ENCODE data around the gene HK1.

Gene HK1

DNA sequence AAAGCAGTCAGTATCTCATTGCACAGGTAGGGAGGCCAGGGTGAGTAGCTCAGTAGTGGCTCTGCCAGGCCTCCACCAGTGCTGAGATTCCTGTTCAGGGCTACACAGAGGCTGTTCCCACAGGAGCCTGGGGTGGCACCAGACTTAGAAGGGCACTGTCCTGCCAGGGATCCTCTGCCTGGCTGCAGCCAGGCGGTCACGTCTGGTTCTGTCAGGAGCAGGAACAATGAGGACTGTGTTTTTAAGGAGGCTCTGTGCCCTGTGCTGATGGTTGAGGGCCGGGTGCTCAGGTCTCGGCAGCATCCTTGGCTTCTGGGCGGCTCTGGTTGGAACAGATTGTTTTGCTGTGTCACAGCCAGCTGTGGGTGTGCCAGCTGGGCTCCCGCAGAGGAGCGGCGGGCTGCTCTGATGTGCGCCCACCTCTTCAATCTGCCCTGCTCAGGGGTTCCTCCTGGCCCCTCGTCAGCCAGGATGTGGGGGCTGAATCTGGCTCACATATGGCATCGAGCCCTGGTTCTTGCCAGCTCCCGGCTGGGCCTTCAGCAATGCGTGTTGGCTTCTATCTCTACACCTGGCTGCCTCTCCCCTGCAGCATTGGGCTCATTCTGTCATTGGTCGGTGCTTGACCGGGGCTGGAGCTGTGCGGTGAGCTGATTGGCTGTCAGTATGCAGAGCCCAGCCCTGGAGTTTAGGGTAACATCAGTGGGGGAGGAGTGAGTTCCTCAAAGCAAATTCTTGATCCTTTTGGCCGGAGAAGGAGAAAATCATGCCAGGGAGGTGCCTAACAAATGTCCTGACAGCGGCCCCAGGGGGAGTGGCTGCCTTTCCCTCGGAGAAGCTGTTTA lies 97.2 kb downstream of the HK1 start (continued):
- TF ChIP-seq CSRNP3 (CRISPR knock-in tag; IDR thresholded peaks at IDR 0.05) = no peak
- no peak for TF ChIP-seq OSR1 (CRISPR knock-in tag; IDR thresholded peaks at IDR 0.05)

- TF ChIP-seq ZNF8 (CRISPR knock-in tag; IDR thresholded peaks at IDR 0.05) (no peak), ZFP30 (CRISPR knock-in tag; IDR thresholded peaks at IDR 0.05) (no peak), CREB5 (CRISPR knock-in tag; IDR thresholded peaks at IDR 0.05; ENCODE audit: low read depth) (no peak), GLIS3 (CRISPR knock-in tag; IDR thresholded peaks at IDR 0.05) (no peak), TCF4 (CRISPR knock-in tag; IDR thresholded peaks at IDR 0.05; ENCODE audit: borderline replicate concordance) (no peak), ZNF70 (CRISPR knock-in tag; IDR thresholded peaks at IDR 0.05) (no peak)
- TF ChIP-seq, protein P1, sequence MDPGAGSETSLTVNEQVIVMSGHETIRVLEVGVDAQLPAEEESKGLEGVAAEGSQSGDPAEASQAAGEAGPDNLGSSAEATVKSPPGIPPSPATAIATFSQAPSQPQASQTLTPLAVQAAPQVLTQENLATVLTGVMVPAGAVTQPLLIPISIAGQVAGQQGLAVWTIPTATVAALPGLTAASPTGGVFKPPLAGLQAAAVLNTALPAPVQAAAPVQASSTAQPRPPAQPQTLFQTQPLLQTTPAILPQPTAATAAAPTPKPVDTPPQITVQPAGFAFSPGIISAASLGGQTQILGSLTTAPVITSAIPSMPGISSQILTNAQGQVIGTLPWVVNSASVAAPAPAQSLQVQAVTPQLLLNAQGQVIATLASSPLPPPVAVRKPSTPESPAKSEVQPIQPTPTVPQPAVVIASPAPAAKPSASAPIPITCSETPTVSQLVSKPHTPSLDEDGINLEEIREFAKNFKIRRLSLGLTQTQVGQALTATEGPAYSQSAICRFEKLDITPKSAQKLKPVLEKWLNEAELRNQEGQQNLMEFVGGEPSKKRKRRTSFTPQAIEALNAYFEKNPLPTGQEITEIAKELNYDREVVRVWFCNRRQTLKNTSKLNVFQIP (CRISPR knock-in tag; IDR thresholded peaks at IDR 0.05; ENCODE audit: borderline replicate concordance, low read depth) = no peak
- no peak for ATAC-seq
Observed at GRCh38 chr10:69376662-69377061, 98.4 kb downstream of the HK1 start.

DNA sequence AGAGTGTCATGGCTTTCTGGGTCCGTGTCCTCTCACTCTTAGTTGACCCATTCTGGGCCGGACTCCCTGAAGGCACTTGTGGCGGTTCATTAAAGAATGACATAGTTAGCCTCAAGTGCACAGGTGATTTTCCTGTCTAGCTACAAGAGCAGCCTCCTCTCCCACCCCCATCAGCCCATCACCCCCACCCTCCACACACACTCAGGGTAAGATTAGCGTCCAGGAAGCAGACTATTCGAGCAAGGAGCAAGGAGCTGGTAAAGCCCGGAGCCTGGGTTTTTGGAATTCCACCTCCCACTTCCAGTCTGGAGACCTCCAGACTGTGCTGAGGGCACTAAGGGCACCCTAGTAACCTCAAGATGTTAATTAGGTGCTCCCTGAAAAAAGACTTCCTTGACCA lies 98.9 kb downstream of the HK1 start:
- no peak for ATAC-seq
- TF ChIP-seq ESRRG (CRISPR knock-in tag; IDR thresholded peaks at IDR 0.05) (no peak), ZFP30 (CRISPR knock-in tag; IDR thresholded peaks at IDR 0.05) (no peak)

GRCh38 chr10:69377933-69378332 lies 99.6 kb downstream of the HK1 start:
- ATAC-seq = no peak
- TF ChIP-seq ZNF8 (CRISPR knock-in tag; IDR thresholded peaks at IDR 0.05) (no peak), ZFP3 (CRISPR knock-in tag; IDR thresholded peaks at IDR 0.05) (no peak), OSR1 (CRISPR knock-in tag; IDR thresholded peaks at IDR 0.05) (no peak), ZC3H10 (CRISPR knock-in tag; IDR thresholded peaks at IDR 0.05) (no peak), GLIS3 (CRISPR knock-in tag; IDR thresholded peaks at IDR 0.05) (no peak)

- ATAC-seq = no peak
- TF ChIP-seq ARNTL (CRISPR knock-in tag; IDR thresholded peaks at IDR 0.05; ENCODE audit: borderline replicate concordance, low read depth) (no peak), RARB (CRISPR knock-in tag; IDR thresholded peaks at IDR 0.05) (no peak), CSRNP3 (CRISPR knock-in tag; IDR thresholded peaks at IDR 0.05) (no peak), GLIS3 (CRISPR knock-in tag; IDR thresholded peaks at IDR 0.05) (no peak), BACH2 (CRISPR knock-in tag; IDR thresholded peaks at IDR 0.05; ENCODE audit: borderline replicate concordance) (no peak), TCF4 (CRISPR knock-in tag; IDR thresholded peaks at IDR 0.05; ENCODE audit: borderline replicate concordance) (no peak), ZFP30 (CRISPR knock-in tag; IDR thresholded peaks at IDR 0.05) (no peak), PPARA (CRISPR knock-in tag; IDR thresholded peaks at IDR 0.05; ENCODE audit: borderline replicate concordance) (no peak), OSR1 (CRISPR knock-in tag; IDR thresholded peaks at IDR 0.05) (no peak), ZNF8 (CRISPR knock-in tag; IDR thresholded peaks at IDR 0.05) (no peak), ZNF70 (CRISPR knock-in tag; IDR thresholded peaks at IDR 0.05) (no peak), ZC3H10 (CRISPR knock-in tag; IDR thresholded peaks at IDR 0.05) (no peak)
Observed at GRCh38 chr10:69379800-69380199, 101.5 kb downstream of the HK1 start.

GRCh38 chr10:69382382-69383117 lies 104.3 kb downstream of the HK1 start:
- TF ChIP-seq CREB5 (CRISPR knock-in tag; IDR thresholded peaks at IDR 0.05; ENCODE audit: low read depth) (no peak), TCF4 (CRISPR knock-in tag; IDR thresholded peaks at IDR 0.05; ENCODE audit: borderline replicate concordance) (no peak)
- peak; percentile 92 for ATAC-seq
